Liver (tissue), 5 donors: Measurements from ENCODE around the gene PUS1. TPM values are rescaled to one million over a fixed set of nuclear protein-coding genes. Genes with fewer than 3 reads are reported as not detected.

Source experiments
- polyA plus RNA-seq, 2 donors: library from polyadenylated mRNA; stranded (reverse) in 1 of 2; unstranded in 1 of 2; fragments of 200-250 nt in 1 of 2; fragments of >200 nt in 1 of 2; fragmentation: Nextera tagmentation in 1 of 2; extraction: Ambion mirVana in 1 of 2; gene quantifications; one replicate each; pipeline versions ENCODE4 v1.2.1 to v1.2.3, GENCODE V29; 2013 to 2015
- small RNA-seq: library from RNA; depleted of rRNA; stranded (forward); fragments of <200 nt; gene quantifications from one replicate; pipeline ENCODE3, GENCODE V24; 2014
- total RNA-seq, 2 donors: library from RNA; depleted of rRNA; stranded (reverse); fragments of >200 nt; gene quantifications; one replicate each; pipeline ENCODE4 v1.2.3, GENCODE V29; 2014
- donor health status: healthy.
- donor health status: healthy.
- donor health status: healthy.

Gene PUS1
- total and polyA plus RNA-seq, 4 donors: 6.1 to 24.4 (median 10.7) TPM

Small RNA genes within 50 kb of the gene (small RNA-seq; reads per million reads assigned to genes)
- gene AC131009.3: not detected

Other genes with a start within 250 kb of the PUS1 start
- gene SFSWAP, start 218.2 kb upstream of the PUS1 start, total RNA-seq: 10 to 100 TPM; 12.2 to 21.6 TPM
- 1 to 10 TPM; 6.1 to 7.9 TPM for gene SFSWAP, start 218.2 kb upstream of the PUS1 start, polyA plus RNA-seq
- gene MMP17, start 100.9 kb upstream of the PUS1 start, total RNA-seq: under 1 TPM; 0.17 to 0.37 TPM
- gene MMP17, start 100.9 kb upstream of the PUS1 start, polyA plus RNA-seq: under 1 TPM in 1 of 2 donors, not detected in 1; 0.24 TPM
- gene ULK1, start 34.7 kb upstream of the PUS1 start, total RNA-seq: 10 to 100 TPM; 14.1 to 41.7 TPM
- 10 to 100 TPM; 12.5 to 16.1 TPM for gene ULK1, start 34.7 kb upstream of the PUS1 start, polyA plus RNA-seq
- gene EP400, start 20.7 kb downstream of the PUS1 start, total RNA-seq: 10 to 100 TPM in 1 of 2 donors, 1 to 10 TPM in 1; 9.0 to 12.4 TPM
- gene EP400, start 20.7 kb downstream of the PUS1 start, polyA plus RNA-seq: 1 to 10 TPM; 4.7 to 5.3 TPM
- 1 to 10 TPM; 4.2 to 7.5 TPM for gene DDX51, start 215.0 kb downstream of the PUS1 start, total RNA-seq
- gene DDX51, start 215.0 kb downstream of the PUS1 start, polyA plus RNA-seq: 1 to 10 TPM; 2.5 to 6.7 TPM
- gene NOC4L, start 215.2 kb downstream of the PUS1 start, total RNA-seq: 1 to 10 TPM; 6.4 to 7.8 TPM
- gene NOC4L, start 215.2 kb downstream of the PUS1 start, polyA plus RNA-seq: 10 to 100 TPM in 1 of 2 donors, 1 to 10 TPM in 1; 9.0 to 11.6 TPM